Right lobe of liver (tissue), 6 donors: ENCODE data around the gene CABP4. TPM values are rescaled to one million over a fixed set of nuclear protein-coding genes. Genes with fewer than 3 reads are reported as not detected.

ENCODE experiments used
- ATAC-seq, 4 donors: fragments of 200-7000 bp; cut with Tn5 transposase; one replicate each; pipeline ENCODE4 v1.9.1; 2020; ENCODE audit warnings: mild to moderate bottlenecking in 4 of 4, moderate library complexity in 4 of 4
- DNase-seq, 3 donors: peaks; one replicate each; pipeline ENCODE4 v3.0.0-alpha.2; 2020
- H3K27ac ChIP-seq, 3 donors: fragments of 200-600 bp; one replicate each; pipeline ENCODE4 v1.8.0; 2022
- H3K27me3 ChIP-seq, 2 donors: fragments of 200-600 bp; one replicate each; pipeline ENCODE4 v1.8.0; 2022
- H3K36me3 ChIP-seq, 4 donors: fragments of 200-600 bp; sonication (generic) in 1 of 4; one replicate each; pipeline versions ENCODE4 v1.5.1 to v1.8.0; 2017 to 2022; ENCODE audit warnings: control low read depth in 1 of 4
- H3K4me1 ChIP-seq, 4 donors: fragments of 200-600 bp; sonication (generic) in 1 of 4; one replicate each; pipeline versions ENCODE4 v1.5.1 to v1.8.0; 2017 to 2022; ENCODE audit warnings: control low read depth in 1 of 4
- H3K4me3 ChIP-seq, 3 donors: fragments of 200-600 bp; one replicate each; pipeline ENCODE4 v1.8.0; 2022
- H3K9me3 ChIP-seq, 4 donors: fragments of 200-600 bp; sonication (generic) in 1 of 4; one replicate each; pipeline versions ENCODE4 v1.5.1 to v1.8.0; 2017 to 2022; ENCODE audit warnings: control low read depth in 1 of 4
- CTCF ChIP-seq, 4 donors: fragments of 200-600 bp in 3 of 4; fragments of 450-650 bp in 1 of 4; IDR thresholded peaks; one replicate each; pipeline versions ENCODE4 v1.5.1 to v1.8.0; 2016 to 2022; ENCODE audit warnings: antibody characterized with exemption in 4 of 4, mild to moderate bottlenecking in 2 of 4
- POLR2A ChIP-seq: fragments of 450-650 bp; IDR thresholded peaks from one replicate; pipeline ENCODE4 v1.6.1; 2017; ENCODE audit warnings: antibody characterized with exemption, mild to moderate bottlenecking
- WGBS: methylation state at CpG from one replicate; pipeline ENCODE4 v1.1.6; 2018; ENCODE audit warnings: low coverage, low lambda C conversion rate; ENCODE audit not compliant: insufficient coverage; ENCODE audit errors: missing lambda C conversion rate; 5-methylcytosine and 5-hydroxymethylcytosine counted together
- intact Hi-C, 2 donors: fragments of 100-400 bp; cut with DNase I; formaldehyde crosslinking; loops; one replicate each; pipeline versions ENCODE4 v1.11.2 to v1.14.1; 2022
- total RNA-seq, 6 experiments: library from RNA; depleted of rRNA in 2 of 6; stranded (reverse); fragments of >200 nt in 2 of 6; fragmentation: NEBNext Ultra II Directional in 3 of 6; extraction: Animal tissue kit (Norgen Biotek cat#: 25700) in 3 of 6; gene quantifications; one replicate each; pipeline versions ENCODE4 v1.1.0 to v1.2.4, GENCODE V29; 2016 to 2023
- donor health status: DM: no; HTN: yes; CAD: no.
- donor health status: DM: no; HTN: no; CAD: no.
- donor health status: DM: no; HTN: no; CAD: no.
- donor health status: DM: no; HTN: yes; CAD: no.
- donor health status: DM: no; HTN: yes; CAD: no.

Gene CABP4
- total RNA-seq, 6 experiments from 2014 or later: 0.55 to 1.7 (median 1.2) TPM

GRCh38 chr11:67432655-67433349 is 22.4 kb upstream of the CABP4 start:
- TF ChIP-seq CTCF (IDR thresholded peaks at IDR 0.05) (no peak), POLR2A (no peak)
- intact Hi-C loops: no loop called here
- DNase-seq (no peak), ATAC-seq (no peak)
- H3K9me3 ChIP-seq: no peaks in the 10 kb centered on the region
- H3K27me3 ChIP-seq: no peaks in the 10 kb centered on the region
- H3K36me3 ChIP-seq: peaks cover 0 to 48% (median 11%) of the 10 kb centered on the region in 4 donors
- 100% methylated on average over 3 of the region's 22 CpGs for WGBS
- no peak overlapping the region for H3K4me3 ChIP-seq
- H3K27ac ChIP-seq: no peak overlapping the region
- peaks cover 0 to 11% (median 2%) of the 10 kb centered on the region in 4 donors for H3K4me1 ChIP-seq

- peaks cover 0 to 52% (median 11%) of the 10 kb centered on the region in 4 donors for H3K36me3 ChIP-seq
- intact Hi-C loops: no loop called here
- H3K9me3 ChIP-seq: no peaks in the 10 kb centered on the region
- H3K4me3 ChIP-seq: no peak overlapping the region
- no peak overlapping the region for H3K27ac ChIP-seq
- TF ChIP-seq POLR2A: no peak
- no peak for TF ChIP-seq CTCF (IDR thresholded peaks at IDR 0.05)
- peaks cover 0 to 11% (median 2%) of the 10 kb centered on the region in 4 donors for H3K4me1 ChIP-seq
- DNase-seq (no peak), ATAC-seq (no peak)
- no peaks in the 10 kb centered on the region for H3K27me3 ChIP-seq
- 79% methylated on average over 6 of the region's 22 CpGs for WGBS
Measured at GRCh38 chr11:67433536-67434394, 21.4 kb upstream of the CABP4 start.

GRCh38 chr11:67434395-67434881 is 20.7 kb upstream of the CABP4 start:
- Histone ChIP-seq H3K36me3 (peaks cover 0 to 52% (median 11%) of the 10 kb centered on the region in 4 donors), H3K4me1 (peaks cover 0 to 6% (median under 1%) of the 10 kb centered on the region in 4 donors), H3K9me3 (no peaks in the 10 kb centered on the region), H3K4me3 (no peak overlapping the region), H3K27me3 (no peaks in the 10 kb centered on the region), H3K27ac (no peak overlapping the region)
- no peak for TF ChIP-seq POLR2A
- TF ChIP-seq CTCF (IDR thresholded peaks at IDR 0.05): no peak
- intact Hi-C loops: no loop called here
- DNase-seq: no peak
- WGBS: no CpG with 5 or more reads among the region's 23 CpGs
- no peak for ATAC-seq

GRCh38 chr11:67435031-67435726 is 20.0 kb upstream of the CABP4 start:
- intact Hi-C loops: no loop called here
- Histone ChIP-seq H3K27ac (no peak overlapping the region), H3K27me3 (no peaks in the 10 kb centered on the region), H3K9me3 (no peaks in the 10 kb centered on the region), H3K4me3 (no peak overlapping the region), H3K4me1 (no peaks in the 10 kb centered on the region), H3K36me3 (peaks cover 0 to 52% (median 11%) of the 10 kb centered on the region in 4 donors)
- DNase-seq (no peak), ATAC-seq (no peak)
- TF ChIP-seq POLR2A (no peak), CTCF (IDR thresholded peaks at IDR 0.05) (no peak)
- 69% methylated on average over 2 of the region's 26 CpGs for WGBS
